Stimulated activated CD4-positive, alpha-beta T cell treated with anti-CD3 and anti-CD28 coated beads, Interleukin-1b, Interleukin-23, amount 100 ng/mL, for 24 hours (primary cell): ENCODE measurements around the gene CELF4.

Experiments used
- DNase-seq, 4 experiments: peaks; one replicate each; pipeline ENCODE4 v3.0.0-alpha.2; 2020; ENCODE audit warnings: low read depth in 4 of 4, low spot score in 1 of 4

The CELF4 gene

GRCh38 chr18:37497853-37498518 lies 67.6 kb downstream of the CELF4 start:
- DNase-seq: no peak

DNA sequence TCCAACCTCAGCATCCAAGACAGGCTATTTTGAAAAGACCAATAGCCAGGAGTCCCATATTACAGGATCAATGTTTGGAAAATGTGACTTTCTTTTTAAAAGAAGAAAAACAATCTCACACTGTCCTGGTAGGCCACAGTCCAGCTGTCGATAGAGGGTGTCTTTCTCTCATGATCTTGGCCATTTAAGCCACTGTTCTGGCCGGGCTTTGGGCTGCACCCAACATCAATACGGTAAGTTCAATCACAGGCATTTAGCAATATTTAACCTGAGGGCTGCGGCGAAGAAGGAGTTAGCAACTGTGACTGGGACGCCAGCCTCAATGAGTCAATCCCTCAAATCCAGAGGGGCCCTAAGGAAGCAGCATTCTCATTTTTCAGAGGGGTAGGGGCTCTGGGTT lies 69.0 kb downstream of the CELF4 start:
- no peak for DNase-seq

DNA sequence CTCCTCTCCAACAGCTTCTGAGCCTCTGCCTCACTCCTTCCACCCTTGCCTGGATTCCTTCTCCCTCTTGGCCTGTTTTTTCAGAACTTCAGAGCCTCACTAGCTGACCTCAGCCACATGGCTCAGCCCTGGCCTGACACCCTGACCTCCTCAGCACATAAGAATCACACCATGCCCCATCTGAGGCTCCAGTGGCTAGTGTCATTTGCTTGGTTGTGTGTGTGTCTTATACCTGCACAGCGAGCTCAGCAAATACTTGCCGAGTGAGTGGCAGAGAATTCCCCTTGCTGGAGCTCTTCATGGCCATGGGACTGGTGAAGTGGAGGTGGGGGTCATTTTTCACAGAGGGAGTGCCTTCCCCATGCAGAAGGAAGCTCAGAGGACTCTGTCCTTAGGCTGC lies 70.2 kb downstream of the CELF4 start:
- DNase-seq: no peak

DNA sequence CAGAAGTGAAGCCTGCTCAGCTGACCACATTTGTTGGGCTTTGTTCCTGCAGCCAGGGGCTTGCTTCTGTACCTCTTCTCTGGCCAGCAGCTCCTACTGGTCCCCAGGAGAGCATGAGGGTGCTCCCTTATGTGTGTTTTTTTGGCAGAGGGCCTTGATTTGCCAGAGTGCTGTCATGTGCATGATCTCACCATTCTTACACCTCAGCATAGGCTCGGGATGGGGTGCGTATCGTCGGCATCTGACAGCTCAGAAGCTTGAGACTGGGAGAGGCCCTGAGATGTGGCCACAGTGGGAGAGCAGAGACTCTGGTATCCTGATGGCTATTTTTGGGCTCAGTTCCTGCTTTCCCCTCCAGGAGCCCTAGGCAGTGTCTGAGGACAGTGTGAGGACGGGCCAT lies 71.2 kb downstream of the CELF4 start:
- DNase-seq: no peak

DNA sequence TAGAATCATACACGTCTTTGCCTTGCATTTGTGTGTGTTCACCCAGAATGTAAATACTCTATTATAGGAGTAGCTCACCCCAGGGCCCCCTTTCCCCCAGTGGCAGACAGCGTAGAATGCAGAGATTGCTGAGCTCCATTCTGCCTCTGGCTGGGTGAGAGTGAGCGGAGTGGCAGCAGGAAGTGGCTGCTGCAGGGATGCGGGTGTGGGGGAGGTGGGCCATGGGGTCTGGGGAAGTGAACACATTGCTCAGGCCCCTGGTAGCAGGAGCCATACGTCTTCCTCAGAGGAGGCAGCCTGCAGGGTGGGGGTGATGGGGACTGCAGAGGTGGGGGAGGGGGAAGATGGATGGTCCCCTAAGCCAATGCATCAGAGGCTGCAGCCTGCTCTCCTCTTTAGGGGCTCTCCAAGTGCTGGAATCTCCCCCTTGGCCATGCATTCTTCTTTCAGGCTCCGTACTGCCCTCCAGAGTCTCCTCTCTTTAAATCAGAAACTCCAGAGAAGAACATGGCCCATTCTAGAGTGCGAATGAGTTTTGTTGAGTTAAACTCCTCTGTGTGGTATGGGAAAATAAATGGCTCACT lies 72.2 kb downstream of the CELF4 start:
- DNase-seq: no peak

GRCh38 chr18:37492952-37493351 lies 72.6 kb downstream of the CELF4 start:
- no peak for DNase-seq

GRCh38 chr18:37491526-37491925 lies 74.1 kb downstream of the CELF4 start:
- DNase-seq: no peak

- DNase-seq: no peak
These were observed 75.6 kb downstream of the CELF4 start for GRCh38 chr18:37489998-37490397.

DNA sequence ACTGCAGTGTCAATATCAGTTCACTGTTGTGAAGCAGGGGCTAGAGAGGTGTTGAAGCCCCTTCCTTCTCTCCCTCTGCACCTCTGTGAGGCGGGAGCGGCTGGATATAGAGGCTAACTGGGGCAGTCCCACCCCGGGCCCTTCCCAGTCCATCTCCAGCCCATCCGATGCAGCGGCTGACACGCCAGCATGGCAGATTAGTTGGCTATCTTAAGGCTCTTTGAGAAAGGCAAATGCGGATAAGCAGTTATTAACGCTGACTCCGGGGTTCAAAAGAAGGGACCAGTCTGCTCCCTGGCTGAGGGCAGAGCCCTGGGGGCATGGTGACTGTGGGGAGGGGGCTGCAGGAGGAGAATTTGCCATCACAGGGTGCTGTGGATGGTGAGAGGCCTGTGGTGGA lies 76.6 kb downstream of the CELF4 start:
- no peak for DNase-seq

- DNase-seq: no peak
These were observed 78.2 kb downstream of the CELF4 start for GRCh38 chr18:37487400-37487867.

- DNase-seq: no peak
These were observed 78.8 kb downstream of the CELF4 start for GRCh38 chr18:37486848-37487247.

GRCh38 chr18:37484983-37485834 lies 80.4 kb downstream of the CELF4 start:
- DNase-seq: peak in 1 of 4 experiments; percentile 3

- no peak for DNase-seq
These were observed 81.4 kb downstream of the CELF4 start for GRCh38 chr18:37483984-37484819.

DNA sequence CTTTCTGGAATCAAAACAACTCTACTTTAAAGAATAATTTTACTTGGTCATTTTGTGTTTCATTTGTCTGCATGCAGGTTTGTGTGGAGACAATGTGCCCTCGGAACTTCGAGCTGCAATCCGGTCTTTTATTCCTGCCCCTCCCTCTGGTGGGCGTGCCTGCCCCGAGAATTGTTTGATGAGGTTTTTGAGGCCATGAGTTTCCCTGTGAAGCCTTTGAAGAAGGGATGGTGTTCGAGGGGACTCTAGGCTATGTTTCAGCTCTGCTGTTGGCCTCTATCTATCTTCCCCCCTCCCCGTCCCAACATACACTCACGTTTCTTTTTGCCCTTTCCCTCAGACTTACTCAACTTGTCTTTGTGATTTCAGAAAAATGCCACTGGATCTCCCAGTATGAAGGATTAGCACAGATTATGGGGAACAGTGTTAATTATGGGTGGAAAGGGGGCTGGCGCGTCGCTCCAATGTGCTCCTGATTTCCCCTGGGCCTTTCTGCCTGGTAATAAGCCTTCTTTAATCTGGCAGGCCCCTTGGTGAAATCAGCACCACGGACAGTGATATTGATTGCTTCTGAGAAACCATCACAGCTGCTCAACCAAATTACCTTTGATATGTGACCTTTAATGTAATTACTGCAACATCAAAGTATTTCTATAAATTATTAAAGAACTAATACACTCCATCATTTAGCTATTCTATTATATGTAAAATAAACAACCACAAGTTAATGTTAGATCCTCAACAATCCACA lies 82.2 kb downstream of the CELF4 start:
- no peak for DNase-seq

DNA sequence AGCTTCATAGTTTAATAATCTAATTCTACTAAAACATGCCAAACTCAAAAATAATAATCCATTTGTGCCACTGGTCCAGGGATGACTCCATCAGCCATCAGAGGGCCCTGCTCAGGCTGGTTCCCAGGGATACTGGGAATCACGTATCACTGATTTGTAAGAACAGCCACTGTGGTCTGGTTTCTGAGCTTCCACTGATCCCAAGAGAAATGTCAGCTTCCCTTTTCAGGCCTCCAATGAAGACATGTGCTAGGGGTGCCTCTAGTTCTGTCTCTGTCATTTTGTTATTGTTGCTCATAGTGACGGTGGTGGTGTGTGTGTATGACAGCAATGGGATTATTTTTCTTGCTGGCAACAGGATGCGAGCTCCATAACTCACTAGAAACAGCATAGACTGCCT lies 83.2 kb downstream of the CELF4 start:
- no peak for DNase-seq

GRCh38 chr18:37482002-37482401 lies 83.6 kb downstream of the CELF4 start:
- DNase-seq: no peak

DNA sequence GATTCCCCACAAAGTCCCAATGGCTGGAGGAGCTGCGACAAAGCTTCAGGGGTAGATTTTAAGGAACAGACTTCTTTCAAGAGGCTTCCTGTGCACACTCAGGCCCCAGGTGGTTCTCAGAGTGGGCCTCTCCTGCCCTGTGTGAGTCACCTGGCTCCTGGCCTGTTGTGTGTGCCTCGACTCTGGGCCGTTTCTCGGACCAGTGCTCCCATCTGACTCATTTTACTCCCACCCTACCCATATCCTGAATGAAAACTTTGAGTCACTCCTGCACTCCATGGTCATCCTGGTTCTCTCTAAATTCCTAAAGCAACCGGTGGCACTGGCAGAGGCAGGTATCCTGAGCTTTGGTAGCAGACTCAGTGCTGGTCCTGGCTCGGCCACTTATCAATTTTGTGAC lies 84.1 kb downstream of the CELF4 start:
- no peak for DNase-seq

- no peak for DNase-seq
These were observed 84.5 kb downstream of the CELF4 start for GRCh38 chr18:37481072-37481471.

DNA sequence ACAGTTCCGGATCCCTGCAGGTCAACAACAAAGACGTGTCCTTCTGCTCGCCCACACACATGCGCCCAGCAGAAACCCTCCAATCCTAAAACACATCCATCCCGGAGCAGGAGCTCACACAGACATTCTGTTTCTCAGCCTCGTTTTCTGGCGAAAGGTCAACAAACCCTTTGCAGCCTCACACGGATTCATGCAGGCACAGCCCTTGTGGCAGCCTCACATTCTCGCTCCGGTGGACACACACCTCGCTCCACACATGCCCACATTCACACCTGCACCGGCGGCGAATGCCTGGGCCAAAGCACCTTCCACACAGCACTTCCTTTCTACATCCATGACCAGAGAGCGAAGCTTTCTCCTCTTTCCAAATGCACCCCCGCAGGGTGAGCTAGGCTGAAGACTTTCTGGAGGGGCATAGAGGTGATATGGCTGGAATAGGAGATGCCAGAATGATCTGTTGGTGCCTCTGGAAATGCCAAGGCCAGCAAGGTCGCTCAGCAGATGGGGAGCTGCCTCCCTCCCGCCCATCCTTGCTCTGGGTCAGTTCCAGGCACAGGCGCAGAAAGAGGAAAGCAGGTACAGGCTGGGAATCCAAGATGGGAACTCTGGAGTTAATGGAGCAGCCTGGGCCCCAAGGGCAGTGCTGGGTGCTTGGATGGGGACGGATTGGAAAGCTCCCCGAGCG lies 88.8 kb downstream of the CELF4 start:
- no peak for DNase-seq

GRCh38 chr18:37476182-37476581 lies 89.4 kb downstream of the CELF4 start:
- peak in 1 of 4 experiments; percentile 3 for DNase-seq
